Suppressor macrophage treated with lipopolysaccharide for 1 hour (primary cell): Measurements from ENCODE around the gene SHH.

Experiments
- DNase-seq, 3 donors: peaks; one replicate each; pipeline ENCODE4 v3.0.0-alpha.2; 2020 to 2022

SHH gene

DNA sequence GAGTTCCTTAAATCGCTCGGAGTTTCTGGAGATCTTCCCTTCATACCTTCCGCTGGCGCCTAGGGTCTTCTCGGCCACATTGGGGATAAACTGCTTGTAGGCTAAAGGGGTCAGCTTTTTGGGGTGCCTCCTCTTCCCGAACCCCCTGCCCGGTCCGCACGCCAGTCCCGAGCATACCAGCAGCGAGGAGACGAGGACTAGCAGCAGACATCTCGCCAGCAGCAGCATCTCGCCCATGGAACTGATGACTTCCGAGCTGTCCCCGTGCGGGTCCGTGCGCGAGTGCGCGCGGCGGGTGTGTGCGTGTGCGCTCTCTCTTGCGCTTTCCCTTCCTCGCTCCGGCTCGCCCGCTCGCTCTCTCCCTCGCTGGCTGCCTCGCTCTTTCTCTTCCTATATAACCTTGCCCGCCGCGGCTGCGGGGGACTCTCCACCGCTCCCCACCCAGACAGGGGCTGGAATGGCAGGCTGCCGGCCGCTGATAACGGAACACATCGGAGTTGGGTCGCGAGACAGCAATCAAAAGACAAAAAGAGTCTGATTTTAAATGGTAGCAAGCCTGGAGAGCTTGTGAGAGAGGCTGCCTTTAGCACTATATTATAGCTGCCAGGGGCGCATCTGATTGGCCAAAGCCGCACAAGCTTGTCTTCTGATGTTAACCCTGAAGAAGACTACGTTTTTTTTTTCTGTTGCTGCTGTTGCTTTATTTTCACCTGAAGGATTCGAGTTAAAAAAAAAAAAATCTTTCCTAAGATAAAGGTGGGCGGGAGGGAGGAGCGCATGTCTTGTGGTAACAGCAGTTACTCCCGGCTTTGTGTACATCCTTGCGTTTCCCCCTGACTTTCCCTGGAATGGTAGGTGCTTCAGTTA is at the start of gene SHH:
TSS of gene SHH (minus strand) at position 569 of the 867 bp plus-strand sequence. CDS start at position 228, 341 bp downstream.
- DNase-seq: no peak

DNA sequence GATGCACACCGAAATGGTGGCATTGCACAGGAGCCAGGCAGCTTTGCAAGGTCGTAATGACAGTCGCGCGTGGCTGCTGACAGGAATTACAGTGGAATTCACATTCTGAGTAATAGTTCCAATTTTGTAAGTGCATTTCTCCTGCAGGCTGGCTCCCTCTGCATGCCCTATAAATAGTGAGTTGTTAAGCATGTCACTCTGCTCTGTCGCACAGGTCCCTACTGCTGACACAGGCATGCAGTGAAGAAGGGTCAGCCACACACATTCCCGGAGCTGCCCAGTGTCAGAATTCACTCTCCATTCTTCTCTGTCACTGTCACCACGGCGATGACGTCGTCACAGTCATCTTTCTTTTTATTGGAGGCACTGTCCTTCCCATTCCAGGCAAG is 49.2 kb upstream of the SHH start:
- DNase-seq: no peak

DNA sequence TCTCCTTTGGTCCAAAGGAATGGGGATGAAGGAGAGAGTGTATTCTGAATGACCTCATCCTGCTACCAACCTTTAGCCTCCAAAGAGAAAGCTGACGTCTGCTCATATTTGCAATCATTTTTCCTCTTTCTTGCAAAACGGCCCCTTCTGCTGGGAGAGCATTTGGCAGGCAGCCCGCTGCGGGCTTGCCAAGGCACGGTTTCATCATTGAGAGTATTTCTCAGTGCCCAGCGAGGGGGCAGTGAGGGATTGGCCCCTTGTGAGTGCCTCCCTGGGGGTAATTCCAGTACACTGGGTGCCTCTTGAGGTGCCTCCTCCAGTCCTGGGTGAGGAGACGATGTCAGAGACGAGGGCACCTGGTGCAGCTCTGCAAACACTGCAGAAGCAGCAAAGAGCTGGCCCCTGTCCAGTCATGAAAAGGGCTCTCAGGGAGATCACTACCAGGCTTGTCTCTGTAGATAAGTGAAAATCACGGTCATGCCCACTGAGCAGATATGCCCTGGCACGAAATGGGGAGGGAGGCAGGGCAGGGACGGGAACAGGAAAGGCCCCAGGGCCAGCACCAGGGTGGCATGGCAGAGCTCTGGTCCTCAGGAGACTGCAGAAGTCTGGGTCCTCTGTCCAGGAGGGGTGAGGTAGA is 48.7 kb upstream of the SHH start:
- no peak for DNase-seq

DNA sequence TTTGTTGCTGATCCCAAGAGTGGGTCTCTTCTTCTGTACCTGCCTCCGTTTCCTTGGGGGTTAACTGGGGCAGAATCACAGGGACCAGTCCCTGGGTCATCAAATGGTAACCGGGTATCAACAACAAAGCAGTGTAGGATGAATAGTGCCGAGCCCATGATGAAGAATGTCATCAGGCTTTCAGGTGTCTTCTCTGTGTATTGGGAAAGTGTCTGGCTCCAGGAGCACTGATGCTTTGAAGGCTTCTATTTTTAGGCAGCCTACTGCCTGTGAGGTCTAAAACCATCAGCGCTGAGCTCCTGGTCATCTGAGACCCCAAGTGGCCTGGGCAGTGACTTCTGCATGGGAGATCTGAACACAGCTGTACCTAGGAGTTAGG is 48.2 kb upstream of the SHH start:
- DNase-seq: no peak

DNA sequence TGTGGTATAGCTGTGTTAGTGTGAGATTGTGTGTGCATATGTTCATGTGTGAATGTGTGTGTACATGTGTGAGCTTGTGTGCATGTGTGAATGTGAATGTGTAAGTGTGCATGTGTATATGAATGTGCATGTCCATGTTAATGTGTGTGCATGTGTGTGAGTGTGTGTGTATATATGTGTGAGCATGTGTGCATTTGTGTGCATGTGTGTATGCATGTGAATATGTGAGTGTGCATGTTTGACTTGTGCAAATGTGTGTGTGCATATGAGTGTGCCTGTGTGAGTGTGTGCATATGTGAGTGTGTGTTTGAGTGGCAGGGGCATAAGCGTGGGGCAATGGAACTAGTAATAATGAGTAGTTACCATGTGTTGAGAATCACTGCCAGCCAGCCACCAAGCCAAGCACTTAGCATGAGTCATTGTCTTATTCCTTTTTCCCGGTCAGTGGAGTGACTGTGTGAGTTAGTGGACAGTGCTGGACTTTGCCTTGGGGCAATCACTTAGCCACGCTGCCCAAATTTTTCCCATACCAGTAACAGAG is 46.3 kb upstream of the SHH start:
- no peak for DNase-seq

DNA sequence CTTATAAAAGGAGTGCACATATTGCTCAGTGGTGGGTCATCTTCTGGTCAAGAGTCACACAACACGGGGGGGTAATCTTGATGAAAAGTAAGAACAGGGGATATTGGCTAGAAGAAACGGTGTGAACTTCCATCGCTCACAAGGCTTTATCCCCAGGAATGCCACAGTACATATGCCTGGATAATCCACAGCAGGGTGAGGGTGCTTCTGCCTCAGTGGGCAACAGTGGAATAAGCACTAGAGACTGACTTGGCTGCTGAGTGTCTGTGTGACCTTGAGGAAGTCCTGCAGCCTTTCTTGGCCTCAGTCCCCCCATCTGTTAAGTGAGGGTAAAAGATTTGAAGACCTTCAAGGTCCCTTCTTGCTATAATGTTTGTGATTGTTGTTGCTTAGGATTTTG is 44.9 kb upstream of the SHH start:
- no peak for DNase-seq

DNA sequence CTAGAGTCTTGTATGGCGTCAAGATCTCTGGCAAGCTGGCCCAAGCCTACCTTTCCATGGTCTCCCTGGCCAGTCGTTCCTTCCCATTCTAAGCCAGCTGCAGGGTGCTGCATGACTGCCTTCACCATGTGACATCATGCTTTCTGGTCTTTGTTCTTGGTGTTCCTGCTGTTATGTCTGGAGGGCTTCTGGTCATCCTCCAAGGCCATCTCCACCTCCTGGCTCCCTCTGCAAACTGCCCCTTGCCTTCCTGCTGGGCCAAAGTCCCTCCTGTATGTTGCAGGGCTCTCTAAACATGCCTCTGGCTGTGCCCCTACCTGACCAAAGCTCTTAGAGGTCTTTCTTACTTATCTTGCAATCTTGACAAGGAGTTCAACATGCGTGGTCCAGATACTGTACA is 44.4 kb upstream of the SHH start:
- no peak for DNase-seq

DNA sequence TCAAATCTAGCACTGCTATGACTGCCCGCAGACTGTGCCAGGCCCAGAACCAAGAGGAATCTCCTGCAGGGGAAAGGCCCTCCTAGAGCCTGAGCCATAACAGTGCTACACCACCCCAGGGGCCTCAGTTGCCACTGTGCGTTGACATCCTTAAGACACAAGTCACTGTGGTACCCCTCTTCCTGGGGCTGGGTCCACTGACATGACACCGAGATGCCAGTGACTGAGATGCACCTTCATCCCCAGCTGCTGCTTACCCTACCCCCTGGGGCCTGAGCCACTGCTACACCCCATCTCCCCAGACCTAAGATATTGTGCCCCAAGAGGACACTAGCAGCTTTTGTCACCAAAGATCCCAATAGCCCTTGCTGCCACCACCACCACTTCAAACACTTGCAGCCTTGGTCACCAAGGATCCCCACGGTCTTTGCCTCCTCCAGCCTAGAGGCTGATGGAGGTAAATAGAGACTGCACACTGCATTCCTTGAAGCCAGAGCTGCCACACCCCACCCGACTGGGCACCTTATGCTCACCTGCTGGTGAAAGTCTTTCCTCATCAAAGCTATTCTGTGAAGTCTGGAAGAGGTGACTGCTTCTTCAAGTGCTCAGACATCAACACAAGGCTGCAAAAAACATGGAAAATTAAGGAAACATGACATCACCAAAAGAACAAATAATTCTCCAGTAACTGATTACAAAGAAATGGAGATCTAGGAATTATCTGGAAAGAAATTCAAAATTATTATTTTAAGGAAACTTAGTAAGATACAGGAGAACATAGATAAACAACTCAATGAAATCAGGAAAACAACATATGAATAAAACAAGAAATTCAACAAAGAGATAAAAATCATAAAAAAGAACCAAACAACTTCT is 40.4 kb upstream of the SHH start:
- no peak for DNase-seq

DNA sequence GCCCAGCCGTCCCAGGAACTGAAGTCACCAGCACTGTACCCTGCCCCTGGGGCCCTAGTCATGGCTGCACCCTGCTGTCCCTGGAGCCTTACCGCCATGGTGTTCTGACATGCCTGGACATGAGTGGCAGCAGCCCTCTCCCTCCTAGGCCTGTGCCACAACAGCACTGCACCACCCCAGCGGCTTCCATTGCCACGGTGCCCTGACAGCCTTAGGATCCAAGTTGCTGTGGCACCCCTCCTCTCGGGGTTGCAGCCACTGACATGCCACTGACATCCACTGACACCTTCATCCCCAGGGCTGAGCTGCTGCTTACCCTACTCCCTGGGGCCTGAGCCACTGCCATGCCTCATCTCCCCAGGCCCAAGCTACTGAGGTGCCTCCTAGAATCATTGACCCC is 39.6 kb upstream of the SHH start:
- DNase-seq: no peak

DNA sequence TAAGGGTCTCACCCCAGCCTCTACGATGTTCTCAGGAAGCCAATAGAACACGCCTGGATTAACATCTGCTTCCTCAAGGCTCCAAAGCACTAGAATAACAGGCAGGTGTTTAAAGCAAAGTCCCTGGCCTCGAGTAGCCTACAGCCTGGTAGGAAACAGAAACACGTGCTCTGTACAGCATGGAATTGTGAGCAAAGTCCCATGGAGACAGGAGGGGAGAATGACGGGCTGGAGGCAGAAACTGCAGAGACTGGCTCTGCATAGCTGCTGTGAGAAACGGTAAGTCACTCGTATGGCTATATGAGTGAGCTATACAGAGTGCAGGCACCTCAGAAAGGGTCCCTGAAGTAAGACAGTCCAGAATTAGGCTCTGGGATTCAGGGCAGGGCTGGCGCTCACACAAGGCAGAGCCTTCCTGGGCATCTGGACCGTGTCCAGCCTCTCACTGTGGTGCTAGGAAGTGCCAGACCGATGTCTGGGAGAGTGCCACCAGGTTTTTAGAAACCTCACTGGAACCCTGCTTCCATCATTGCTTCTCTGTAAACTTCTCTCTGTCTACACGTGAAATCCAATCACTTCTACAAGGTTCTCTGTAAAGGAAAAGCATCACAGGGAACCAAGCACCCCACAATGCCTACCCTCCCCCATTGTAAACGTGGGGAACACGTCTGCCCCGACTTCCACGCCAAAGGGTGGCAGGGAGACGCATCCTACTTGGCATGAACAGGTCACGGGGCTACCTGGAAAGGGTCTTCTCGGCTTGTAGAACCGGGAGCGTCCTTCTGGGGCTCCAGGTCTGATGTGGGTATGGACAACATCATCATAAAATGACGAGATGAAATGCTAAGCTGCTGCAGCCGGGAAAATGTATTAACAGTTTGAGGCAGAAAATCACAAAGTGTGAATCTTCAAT is 38.8 kb upstream of the SHH start:
- no peak for DNase-seq

DNA sequence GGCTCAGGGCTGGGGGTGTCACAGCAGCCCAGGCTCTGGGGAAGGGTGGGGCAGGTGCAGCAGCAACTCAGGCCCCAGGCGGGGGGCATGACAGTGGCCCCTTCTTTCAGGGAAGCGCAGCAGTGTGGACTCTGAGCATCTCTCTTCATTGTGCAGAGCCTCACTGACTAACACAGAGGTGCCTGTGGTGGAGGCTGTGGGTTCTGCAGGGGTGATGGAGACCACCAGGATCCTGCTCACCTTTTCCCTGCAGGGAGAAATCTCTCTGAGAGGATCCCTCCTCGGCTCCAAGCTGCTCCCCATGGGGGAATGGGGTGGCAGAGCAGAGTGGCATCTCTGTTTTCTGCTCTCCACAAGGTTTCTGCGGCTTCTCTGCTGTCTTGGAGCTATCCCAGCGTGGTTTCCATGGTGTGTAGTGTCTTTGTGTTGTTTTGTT is 37.8 kb upstream of the SHH start:
- no peak for DNase-seq

DNA sequence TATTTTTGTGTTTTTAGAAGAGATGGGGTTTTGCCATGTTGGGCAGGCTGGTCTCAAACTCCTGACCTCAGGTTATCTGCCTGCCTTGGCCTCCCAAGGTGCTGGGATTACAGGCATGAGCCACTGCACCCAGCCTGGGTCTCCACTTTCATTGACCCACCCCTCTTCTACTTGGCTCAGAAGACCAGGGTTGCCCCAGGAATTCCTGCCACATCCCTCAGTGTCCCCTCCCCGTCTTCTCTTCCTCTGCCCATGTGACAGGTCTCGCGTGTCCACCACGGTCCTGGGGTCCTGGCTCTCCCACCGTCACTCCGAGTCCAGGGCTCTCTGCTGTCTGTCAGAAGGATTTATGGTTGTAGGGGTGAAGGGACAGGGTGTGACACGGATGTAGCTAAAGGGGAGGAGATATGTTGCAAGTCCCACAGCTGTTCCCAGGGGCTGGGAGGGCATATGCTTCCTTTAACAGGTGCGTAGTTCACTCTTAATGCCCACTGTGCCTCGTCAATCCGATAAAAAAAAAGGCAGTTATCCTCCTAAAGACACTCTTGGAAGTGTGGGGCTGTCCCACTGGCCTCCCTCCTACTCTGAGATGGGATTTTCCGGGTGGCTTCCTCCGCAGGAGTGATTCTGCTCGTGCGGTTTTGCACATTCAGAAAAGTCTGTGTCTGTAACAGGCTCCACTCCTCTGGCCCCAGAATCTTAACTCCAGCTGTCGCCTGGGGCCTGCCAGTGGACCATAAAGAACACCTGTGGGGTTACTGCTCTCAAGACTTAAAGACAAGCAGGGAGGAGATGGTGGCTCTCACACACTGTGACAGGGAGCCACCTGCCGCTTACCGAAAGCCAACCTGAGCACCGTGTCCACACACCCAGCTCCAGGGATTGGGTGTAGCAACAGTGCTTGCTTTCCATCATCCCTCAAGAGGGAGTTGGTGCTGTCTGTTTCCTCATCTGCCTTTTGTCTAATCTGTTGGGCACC is 36.7 kb upstream of the SHH start:
- no peak for DNase-seq

DNA sequence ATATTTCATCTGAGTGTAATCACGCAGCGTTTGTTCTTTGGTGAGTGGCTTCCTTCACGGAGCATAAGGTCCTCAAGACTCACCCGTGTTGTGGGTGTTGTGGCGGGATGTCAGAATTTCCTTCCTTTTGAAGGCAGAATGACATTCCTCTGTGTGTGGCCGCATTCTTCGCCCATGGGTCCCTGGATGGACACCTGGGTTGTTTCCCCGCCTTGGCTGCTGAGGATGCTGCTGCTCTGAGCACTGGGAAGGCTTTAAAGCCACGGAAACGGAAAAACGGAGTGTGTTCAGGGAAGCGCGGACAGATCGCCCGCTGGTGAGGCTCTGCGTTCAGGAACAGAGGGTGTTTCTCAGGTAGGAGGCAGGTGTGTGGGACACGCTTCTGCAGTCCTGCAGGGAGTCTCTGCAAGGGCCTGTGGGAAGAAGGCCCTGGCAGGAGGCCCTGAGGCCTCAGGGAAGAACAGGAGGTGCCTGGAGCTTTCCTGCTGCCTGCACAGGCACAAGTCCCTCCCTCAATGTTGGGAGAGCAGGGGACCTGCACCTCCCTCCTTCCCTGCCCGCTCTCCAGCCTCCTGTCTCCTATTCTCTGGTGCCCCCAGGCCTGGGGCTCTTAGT is 35.7 kb upstream of the SHH start:
- no peak for DNase-seq

DNA sequence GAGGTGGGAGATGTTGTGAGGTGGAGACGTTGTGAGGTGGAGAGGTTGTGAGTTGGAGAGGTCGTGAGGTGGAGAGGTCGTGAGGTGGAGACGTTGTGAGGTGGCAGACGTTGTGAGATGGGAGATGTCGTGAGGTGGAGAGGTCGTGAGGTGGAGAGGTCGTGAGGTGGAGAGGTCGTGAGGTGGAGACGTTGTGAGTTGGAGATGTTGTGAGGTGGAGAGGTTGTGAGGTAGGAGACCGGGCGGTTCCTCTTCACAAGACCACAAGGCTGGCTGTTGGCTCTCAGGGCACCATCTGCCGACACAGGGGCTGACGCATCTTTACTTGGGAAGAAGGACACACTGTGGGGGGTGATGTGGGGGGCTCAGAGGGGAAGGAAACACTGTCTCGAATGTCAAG is 34.7 kb upstream of the SHH start:
- no peak for DNase-seq

DNA sequence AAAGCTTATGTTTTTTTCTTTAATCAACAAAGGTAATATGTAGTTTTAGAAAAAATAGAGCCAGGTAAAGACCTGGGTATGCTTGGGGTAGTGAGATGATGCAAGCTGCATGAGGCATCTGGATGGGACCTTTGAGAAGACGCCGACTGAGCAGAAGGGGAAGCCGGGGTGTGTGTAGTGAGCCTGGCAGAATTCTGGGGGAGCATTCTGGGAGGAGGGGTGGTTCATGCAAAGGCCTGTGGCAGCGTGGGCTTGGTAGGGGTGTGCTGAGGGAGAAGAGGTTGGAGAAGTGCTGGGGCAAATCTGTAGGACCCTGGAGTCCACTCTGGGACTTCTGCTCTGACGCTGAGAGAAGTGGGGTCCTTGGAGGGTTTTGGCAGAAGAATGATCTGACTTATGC is 33.9 kb upstream of the SHH start:
- DNase-seq: no peak

DNA sequence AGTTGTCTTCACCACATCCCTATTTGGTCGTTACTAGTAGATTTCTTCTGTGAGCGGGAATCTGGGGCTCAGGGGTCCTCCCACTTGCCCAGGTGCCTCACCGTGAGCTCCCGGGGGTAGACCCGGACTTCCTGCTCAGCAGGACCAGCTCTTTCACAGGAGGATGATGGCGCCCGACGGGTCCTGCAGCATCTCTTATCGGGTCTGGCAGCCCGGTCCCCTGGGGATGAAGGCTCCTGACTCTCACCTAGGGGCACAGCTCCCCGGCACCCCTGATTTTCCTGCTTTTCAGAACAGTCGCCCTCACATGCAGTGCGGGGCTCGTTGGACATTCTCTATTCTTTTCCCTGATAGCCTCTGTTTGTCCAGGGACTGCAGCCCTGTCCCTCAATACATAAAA is 33.0 kb upstream of the SHH start:
- no peak for DNase-seq

DNA sequence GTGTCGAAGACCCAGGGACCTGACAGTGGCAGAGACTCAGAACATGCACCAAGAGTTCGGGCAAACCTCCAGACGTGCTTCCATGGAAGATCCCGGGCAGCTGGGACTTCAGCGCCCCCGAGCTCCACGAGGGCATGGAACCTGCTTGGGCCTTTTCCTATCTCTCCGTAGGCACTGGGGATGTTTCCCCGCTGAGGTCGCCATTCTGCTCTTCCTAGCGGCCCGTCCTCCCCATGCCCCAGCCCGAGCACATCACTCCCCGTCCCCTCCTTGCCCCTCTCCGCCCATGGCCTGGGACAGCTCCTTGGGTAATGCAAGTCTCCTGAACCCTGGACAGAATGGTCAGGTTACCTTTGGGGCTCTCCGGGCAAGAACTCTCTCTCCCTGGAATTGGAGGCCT is 32.3 kb upstream of the SHH start:
- no peak for DNase-seq

DNA sequence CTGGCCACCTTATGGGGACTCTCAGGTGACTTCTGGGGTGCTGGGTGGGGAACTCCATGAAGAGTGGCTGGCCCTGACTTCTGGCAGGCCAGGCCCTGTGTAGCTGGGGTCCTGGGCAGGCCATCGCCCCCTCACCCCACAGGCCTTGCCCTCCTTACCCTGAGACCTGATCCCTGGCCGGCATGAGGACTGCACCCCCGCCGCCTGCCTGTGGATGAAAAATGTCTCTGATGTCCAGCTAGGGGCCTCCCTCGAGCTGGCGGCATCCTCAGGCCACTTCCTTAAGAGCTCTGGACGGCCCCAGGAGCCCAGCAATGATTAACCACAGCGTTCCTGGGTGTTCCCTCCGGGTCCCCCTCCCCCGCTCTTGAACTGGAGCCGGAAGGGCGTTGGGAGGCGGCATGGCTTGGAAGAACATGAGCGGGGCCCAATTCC is 31.8 kb upstream of the SHH start:
- DNase-seq: no peak

DNA sequence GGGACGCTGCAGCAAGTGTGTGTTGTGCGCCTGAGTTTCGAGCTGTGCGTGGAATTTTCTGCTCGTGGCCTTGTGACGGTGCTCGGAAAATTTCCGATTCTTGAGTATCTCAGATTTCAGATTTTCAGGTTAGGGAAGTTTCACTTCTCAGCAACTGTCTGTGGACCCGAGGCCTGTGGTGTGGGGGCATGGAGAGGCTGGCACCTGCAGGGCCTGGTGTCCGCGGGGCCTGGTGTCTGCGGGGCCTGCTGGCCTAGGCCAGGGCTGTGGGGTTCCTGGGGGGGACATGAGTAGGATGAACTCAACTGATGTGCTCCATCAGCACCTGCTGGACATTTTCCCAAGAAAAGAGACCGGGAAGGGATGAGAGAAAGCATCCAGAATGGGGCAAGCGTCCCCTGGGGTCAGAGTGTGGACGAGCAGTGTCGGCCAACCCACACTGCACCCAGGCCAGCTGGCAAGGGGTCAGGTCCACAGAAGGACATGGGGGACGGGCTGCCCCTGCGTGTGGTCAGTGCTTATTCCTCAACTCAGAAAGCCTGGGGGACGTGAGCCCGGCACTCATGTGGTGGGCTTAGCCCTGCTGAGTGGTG is 31.3 kb upstream of the SHH start:
- DNase-seq: no peak
